A673 (cell line): ENCODE data around the gene NHLRC1. TPM values are rescaled to one million over a fixed set of nuclear protein-coding genes. Genes with fewer than 3 reads are reported as not detected.

Experiments
- BruUV-seq: library from RNA; stranded (reverse); fragments of 400-500 nt; replicated peaks from 2 replicates; lab custom pipeline; 2021; lab: Mats Ljungman, UMichigan
- CTCF ChIA-PET: fragments of 300-600 bp; sonication (Branson Sonifier 250); formaldehyde crosslinking; loops from one replicate; lab custom pipeline; 2022; ENCODE audit warnings: antibody characterized with exemption; lab: Charles Lee
- POLR2A ChIA-PET: fragments of 300-600 bp; sonication (Branson Sonifier 250); formaldehyde crosslinking; loops from one replicate; lab custom pipeline; 2022; ENCODE audit warnings: antibody characterized with exemption; ENCODE audit not compliant: low non-redundant PET; lab: Charles Lee
- DNase-seq: peaks from one replicate; pipeline ENCODE4 v3.0.0-alpha.2; 2015; ENCODE audit warnings: low spot score
- H3K27ac ChIP-seq: fragments of 200-600 bp; sonication (generic); 2 replicates; pipeline ENCODE4 v1.5.1; 2016; ENCODE audit warnings: mixed run types, low read depth, mild to moderate bottlenecking, mixed read lengths, antibody characterized with exemption, low read length; ENCODE audit not compliant: poor library complexity, severe bottlenecking
- H3K27me3 ChIP-seq: fragments of 200-600 bp; sonication (generic); replicated peaks from 2 replicates; pipeline ENCODE4 v1.6.1; 2017; ENCODE audit warnings: mixed run types, low read depth, mild to moderate bottlenecking, mixed read lengths, antibody characterized with exemption, low read length; ENCODE audit not compliant: insufficient read depth, poor library complexity
- H3K36me3 ChIP-seq: fragments of 200-600 bp; sonication (generic); 2 replicates; pipeline ENCODE4 v1.6.1; 2016; ENCODE audit warnings: mixed run types, mild to moderate bottlenecking, mixed read lengths, antibody characterized with exemption, low read length; ENCODE audit not compliant: insufficient read depth, poor library complexity, severe bottlenecking
- H3K4me1 ChIP-seq: fragments of 200-600 bp; sonication (generic); 2 replicates; pipeline ENCODE4 v1.6.1; 2017; ENCODE audit warnings: mixed run types, mild to moderate bottlenecking, mixed read lengths, antibody characterized with exemption, low read length; ENCODE audit not compliant: insufficient read depth, poor library complexity, severe bottlenecking
- H3K4me3 ChIP-seq: fragments of 200-600 bp; sonication (generic); 2 replicates; pipeline ENCODE4 v1.5.1; 2016; ENCODE audit warnings: low read depth, mixed run types, mild to moderate bottlenecking, mixed read lengths, low read length; ENCODE audit not compliant: poor library complexity, severe bottlenecking
- H3K9me3 ChIP-seq: fragments of 200-600 bp; sonication (generic); 2 replicates; pipeline ENCODE4 v1.6.1; 2016; ENCODE audit warnings: mixed run types, low read depth, mild to moderate bottlenecking, mixed read lengths, antibody characterized with exemption, low read length; ENCODE audit not compliant: poor library complexity, severe bottlenecking
- CTCF ChIP-seq: fragments of 300-800, 200-600 bp; sonication (generic); conservative IDR thresholded peaks from 2 replicates; pipeline ENCODE4 v1.5.1; 2017; ENCODE audit warnings: low read depth, mild to moderate bottlenecking, antibody characterized with exemption, low read length, moderate library complexity, mixed read lengths
- EZH2 ChIP-seq: fragments of 200-600 bp; sonication (generic); IDR thresholded peaks from 2 replicates; pipeline ENCODE4 v1.6.1; 2017; ENCODE audit warnings: borderline replicate concordance, low read depth, mild to moderate bottlenecking, mixed read lengths, antibody characterized with exemption, low read length; ENCODE audit not compliant: poor library complexity, severe bottlenecking
- intact Hi-C: fragments of 100-400 bp; cut with micrococcal nuclease; formaldehyde crosslinking; loops from one replicate; pipeline ENCODE4 v1.10.0; 2022; ENCODE audit not compliant: unreplicated experiment
- total RNA-seq: library from RNA; stranded (reverse); gene quantifications from 2 replicates; pipeline ENCODE4 v1.2.3, GENCODE V29; 2021

The NHLRC1 gene
- total RNA-seq, 1 experiment from 2014 or later = 4.3 TPM

DNA sequence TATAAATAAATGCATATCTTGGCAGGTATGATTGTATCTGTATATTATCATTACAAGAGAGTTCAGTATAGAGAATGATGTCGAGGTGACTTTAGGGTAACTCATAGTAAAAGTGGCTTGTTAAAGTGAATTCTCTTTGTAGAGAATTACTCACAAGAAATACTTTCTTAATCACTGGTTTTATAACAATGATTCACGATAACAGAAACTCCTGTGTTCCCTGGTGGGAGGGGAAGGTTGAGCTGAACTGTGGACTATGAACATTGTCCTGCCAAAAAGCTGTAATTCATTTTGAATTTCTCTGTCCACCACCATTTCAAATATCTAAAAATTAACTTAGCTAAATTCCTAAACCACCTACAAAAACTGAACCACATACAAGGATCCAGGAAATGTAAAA, 24.7 kb upstream of the NHLRC1 start:
- POLR2A ChIA-PET = interaction anchor here (0.6 kb wide), 1 partner anchor 72 kb away, joined by 4 read pairs; no protein-coding TSS in a partner anchor
- TF ChIP-seq CTCF (no peak), EZH2 (no peak)
- no TSS peak for BruUV-seq
- Histone ChIP-seq H3K4me3 (no peak overlapping the region), H3K27me3 (no peaks in the 10 kb centered on the region), H3K36me3 (peaks cover 3% of the 10 kb centered on the region), H3K4me1 (peaks cover 10% of the 10 kb centered on the region), H3K27ac (no peak overlapping the region), H3K9me3 (no peaks in the 10 kb centered on the region)
- intact Hi-C loops = no loop called here
- no peak for DNase-seq
- CTCF ChIA-PET = no interaction called here

- H3K27me3 ChIP-seq = no peaks in the 10 kb centered on the region
- H3K27ac ChIP-seq = no peak overlapping the region
- TF ChIP-seq CTCF (no peak), EZH2 (no peak)
- no peak overlapping the region for H3K4me3 ChIP-seq
- peaks cover 16% of the 10 kb centered on the region for H3K4me1 ChIP-seq
- intact Hi-C loops = no loop called here
- no peak for DNase-seq
- H3K9me3 ChIP-seq = no peaks in the 10 kb centered on the region
- H3K36me3 ChIP-seq = peaks cover 3% of the 10 kb centered on the region
- ChIA-PET POLR2A (no interaction called here), CTCF (no interaction called here)
- BruUV-seq = no TSS peak
These were observed 20.0 kb upstream of the NHLRC1 start for GRCh38 chr6:18142591-18142861.

DNA sequence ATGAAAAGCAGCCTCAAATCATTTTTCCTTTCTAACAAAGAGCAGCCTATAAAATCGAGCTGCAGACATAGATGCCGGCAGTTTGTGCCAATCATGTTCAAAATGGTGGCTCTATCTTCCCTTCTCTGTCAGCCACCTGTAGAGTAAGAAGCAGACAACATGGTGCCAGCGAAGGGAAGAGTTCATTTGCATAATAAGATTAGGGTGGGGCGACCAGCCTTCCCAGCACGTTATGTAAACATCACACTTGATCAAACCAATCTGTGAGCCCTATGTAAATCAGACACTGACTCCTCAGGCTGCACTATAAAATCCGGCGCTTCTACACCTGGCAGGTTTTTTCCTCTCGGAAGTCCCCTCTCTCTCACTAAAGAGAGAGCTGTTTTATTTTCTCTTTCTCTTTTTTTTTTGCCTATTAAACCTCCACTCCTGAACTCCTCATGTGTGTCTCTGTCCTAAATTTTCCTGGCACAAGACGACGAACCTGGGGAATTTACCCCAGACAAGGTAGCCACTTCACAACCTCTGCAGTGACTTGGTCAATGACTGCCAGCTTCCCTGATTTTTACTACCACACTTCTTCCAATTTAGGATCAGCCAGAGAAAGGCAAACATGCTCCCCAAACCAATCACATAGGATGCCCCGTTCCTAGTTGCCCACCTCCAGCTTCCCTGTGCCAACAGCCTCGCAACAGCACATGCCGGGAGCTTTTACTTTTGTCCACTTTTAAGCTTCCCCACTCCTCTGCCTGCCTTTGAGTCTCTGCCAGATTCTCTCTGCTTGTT, 19.5 kb upstream of the NHLRC1 start:
- intact Hi-C loops = no loop called here
- DNase-seq = peak; percentile 52
- Histone ChIP-seq H3K4me1 (peaks cover 16% of the 10 kb centered on the region), H3K36me3 (peaks cover 3% of the 10 kb centered on the region), H3K27me3 (no peaks in the 10 kb centered on the region), H3K4me3 (no peak overlapping the region), H3K27ac (no peak overlapping the region), H3K9me3 (no peaks in the 10 kb centered on the region)
- no TSS peak for BruUV-seq
- POLR2A ChIA-PET = no interaction called here
- no peak for TF ChIP-seq EZH2
- CTCF ChIA-PET = no interaction called here
